GM08714 (cell line): ENCODE data around the gene GLRX.

ENCODE experiments used
- H3K4me3 ChIP-seq: fragments of 200-500 bp; sonication (Bioruptor generic); 2 replicates; pipeline ENCODE4 v1.5.1; 2014; ENCODE audit warnings: mild to moderate bottlenecking, low read length, inconsistent platforms
- ZNF274 ChIP-seq: IDR thresholded peaks from 2 replicates; pipeline ENCODE4 v1.6.1; 2012; ENCODE audit warnings: mild to moderate bottlenecking, low read depth, low read length

The GLRX gene

DNA sequence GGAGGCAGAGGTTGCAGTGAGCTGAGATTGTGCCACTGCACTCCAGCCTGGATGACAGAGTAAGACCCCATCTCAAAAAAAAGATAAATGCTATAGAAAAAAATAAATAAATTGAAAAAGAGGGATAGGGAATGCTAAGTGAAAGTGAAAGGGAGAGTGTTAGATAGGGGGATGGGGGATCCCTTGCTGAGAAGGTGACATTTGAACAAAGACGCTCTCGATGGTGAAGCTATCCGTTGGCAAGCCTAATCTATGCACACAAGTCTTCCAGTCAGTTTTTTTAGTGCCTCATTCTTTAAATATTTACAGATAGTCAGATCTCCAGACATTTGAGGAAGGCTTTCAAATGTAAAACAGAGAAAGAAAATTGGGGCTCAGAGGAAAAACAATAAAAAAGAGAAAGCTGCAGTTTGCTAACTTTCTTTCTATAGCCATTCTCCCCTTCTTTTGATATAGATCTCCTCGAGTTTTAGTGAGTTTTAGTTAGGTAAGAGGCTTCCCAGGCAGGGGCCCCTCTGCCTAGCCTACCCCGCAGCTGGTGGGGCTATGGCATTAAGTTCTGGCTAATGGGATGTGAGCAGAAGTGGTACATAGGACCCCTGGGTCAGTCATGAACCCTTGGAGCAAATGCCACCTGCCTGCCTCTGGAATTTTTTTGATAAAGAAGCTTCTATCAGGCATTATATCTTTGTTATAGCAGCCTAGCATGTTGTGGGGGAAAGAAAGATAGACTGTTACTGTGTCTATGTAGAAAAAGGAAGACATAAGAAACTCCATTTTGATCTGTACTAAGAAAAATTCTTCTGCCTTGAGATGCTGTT is 12.0 kb downstream of the GLRX start:
- H3K4me3 ChIP-seq = no peak overlapping the region
- no peak for TF ChIP-seq ZNF274

DNA sequence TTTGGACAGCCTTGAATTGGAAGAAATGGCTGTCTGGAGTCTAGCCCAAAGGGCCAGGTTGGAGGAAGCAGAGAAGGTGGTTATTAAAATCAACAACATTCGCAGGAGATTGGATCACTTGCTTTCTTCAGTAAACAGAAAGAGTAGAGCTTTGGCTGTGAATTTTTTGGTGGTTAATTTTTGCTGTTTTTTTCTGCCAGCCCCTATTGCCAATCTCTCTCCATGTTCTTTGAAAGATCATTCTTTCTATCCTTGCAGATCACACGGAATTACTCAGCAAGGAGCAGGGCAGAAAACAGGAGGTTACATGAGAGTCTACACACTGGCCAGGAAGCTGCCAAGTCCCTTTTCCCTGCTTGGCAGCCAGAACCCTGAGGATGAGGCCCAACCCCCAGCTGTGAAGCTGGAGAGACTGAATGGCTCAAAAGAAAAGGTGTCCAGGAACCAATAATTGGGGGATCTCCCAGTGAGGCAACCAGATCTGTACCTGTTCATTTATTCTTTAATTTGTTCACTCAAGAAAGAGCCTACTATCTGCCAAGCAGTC is 13.0 kb downstream of the GLRX start:
- H3K4me3 ChIP-seq = peak overlapping the region; percentile 13; the same call in 1 of the 2 replicates
- TF ChIP-seq ZNF274 = no peak

DNA sequence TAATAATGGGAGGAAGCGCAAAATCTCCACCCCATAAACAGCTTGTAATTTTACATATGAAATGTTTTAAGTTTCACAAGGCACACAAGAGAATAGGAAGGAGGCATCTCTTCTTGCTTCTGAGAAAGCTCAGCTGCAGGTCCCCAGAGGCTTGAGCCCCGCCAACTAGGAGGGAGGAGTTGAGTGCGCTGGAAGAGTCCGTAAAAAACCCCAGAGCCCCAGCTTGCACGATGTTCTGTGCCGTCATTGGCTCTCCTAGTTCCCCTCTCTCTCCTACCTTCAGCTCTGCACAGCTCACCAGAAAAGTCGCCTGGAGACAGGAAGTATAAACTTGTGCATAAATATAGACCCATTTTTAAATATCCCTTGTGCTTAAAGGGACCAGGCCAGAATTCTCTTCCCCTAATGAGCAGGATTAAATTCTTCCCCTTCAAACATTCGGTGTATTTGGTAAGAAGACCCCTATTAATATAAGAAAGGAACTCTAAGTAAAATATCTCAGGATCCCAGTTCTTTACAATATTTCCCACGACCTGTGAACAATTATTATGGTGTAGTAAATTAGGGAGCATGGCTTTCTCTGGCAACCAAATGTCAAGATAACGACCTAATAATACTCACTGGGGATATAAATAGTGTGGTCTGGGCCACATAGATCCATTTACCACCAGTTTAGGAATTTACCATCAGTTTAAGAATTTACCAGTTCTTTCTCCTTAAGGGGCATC is 13.7 kb downstream of the GLRX start:
- H3K4me3 ChIP-seq = peak overlapping the region; percentile 13; the same call in 1 of the 2 replicates
- no peak for TF ChIP-seq ZNF274

DNA sequence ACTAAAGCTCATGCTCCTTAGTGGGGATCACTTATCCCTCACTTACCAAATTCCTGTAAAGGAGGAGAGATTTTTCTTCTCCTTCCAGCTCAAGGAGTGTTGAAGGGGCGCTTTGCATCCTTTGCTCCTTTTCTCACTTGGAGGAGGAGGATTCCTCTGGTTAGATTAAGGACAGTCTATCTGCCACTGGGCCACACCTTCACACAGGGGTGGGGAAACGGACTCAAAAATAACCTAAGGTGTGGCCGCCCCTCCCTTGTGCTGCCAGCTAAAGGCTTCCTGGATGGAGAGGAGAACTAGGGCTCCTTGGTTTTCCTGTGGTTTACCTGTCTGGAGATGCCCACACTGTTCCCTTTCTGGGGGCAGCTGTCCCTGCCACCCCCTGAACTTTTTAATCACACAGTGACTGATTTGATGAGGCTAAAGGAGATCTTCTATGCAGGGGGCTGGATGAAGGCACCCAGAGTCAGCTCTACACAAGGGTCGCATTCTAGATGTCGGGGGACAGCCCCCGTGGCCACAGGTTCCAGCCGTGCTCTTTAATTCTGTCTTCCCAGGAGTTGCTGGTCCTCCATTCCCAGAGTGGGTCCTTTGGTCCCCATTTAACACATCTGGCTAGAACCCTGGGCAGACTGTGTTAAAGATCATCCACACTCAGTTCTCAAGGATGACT is 14.4 kb downstream of the GLRX start:
- peak overlapping the region; percentile 11; the same call in 1 of the 2 replicates for H3K4me3 ChIP-seq
- no peak for TF ChIP-seq ZNF274

DNA sequence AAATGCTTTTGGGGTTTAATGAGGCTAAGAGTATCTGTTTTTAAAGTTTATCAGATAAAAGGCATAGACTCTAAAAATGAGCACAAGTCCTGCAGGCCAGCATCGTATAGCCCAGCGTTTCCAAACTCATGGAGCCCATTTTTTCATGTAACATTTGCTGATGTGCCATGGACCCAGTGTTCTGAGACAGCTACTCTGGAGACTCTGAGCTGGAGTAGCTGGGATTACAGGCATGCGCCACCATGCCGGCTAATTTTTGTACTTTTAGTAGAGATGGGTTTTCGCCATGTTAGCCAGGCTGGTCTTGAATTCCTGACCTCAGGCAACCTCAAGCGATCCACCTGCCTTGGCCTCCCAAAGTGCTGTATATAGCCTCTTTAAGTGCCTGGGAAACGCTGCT is 15.8 kb downstream of the GLRX start:
- TF ChIP-seq ZNF274 = no peak
- no peak overlapping the region for H3K4me3 ChIP-seq

DNA sequence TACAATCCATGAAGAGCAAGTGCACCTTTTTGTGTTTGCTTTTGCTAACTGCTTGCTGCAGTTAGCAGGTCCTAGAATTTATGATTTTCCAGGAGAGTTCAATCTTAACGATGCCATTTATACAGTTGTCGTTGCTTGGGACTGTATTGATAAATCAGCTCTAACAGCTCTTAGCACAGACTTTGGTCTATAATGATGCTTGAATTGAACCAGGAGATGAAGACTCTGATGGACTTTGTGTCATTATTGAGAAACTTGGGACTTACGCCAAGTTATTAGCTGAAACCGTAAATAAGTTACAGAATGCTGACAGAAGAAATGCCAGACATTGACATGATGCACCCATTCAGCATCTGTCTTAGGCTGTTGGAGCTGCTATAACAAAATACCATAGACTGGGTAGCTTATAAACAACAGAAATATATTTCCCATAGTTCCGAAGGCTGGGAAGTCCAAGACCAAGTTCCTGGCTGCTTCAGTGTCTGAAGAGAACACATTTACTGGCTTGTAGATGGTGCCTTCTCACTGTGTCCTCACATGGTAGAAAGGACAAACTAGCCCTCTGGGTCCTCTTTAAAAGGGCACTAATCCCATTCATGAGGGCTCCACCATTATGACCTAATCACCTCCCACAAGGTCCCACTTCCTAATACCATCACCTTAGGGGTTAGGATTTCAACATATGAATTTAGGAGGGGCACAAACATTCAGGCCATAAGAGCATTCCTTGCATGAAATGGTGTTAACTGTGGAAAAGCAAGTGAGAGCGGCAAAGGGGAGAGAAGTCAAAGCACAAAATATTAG is 17.6 kb downstream of the GLRX start:
- no peak overlapping the region for H3K4me3 ChIP-seq
- no peak for TF ChIP-seq ZNF274

DNA sequence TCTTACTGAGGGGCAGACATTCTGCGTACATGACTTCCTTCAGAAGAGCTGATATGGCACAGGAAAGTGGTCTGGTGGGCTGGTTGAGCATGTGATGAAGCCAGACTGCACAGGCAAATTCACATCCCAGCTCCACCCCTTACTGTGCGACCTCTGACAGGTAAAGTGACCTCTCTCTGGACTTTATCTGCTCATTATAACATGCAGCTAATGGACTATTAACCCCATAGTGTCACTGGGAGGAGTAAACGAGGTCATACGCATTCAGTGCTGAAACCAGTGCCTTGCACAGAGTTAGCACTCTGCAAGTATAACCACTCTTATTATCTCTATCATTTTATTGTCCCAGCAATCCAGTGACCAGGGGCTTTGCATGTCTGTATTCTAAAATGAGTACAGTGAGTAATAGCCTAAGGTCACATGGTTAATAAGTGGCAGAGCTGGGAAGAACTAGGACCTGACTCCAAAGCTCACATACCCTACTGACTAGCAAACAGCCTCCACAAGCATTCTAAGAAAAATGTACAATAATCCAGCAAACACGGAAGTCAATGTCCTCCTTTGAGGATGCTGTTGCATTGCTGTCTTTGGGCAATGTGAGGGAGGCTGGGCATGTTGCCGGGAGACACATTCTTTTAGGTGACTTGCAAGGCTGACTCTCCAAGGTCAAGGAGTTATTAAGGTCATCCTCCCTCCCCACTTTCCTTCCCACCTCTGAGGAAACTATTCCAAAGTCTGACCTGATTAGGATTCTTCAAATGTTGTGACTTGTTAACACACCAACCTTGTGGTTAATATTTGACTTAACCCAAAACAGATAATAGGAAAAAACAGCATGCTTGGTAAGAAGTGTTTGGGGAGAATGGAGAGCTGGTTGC is 19.0 kb downstream of the GLRX start:
- no peak overlapping the region for H3K4me3 ChIP-seq
- TF ChIP-seq ZNF274 = no peak

DNA sequence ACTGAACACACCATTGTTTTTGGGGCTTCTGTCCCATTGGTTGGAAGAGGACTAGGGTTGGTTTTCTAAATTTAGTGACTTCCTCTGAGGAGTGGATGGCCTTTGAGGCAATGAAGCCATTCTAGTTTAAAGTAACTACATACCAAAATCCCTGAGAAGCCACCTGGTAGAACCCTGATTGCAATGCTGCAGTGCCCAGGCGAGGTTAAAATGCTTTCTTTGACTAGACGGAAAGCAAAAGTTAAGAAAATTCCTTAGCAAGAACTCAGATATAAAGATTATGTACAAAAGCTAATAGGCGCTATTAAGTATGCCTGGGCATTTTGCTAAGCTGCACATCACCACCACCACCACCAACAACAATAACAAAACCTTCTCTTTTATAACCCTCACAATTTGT is 20.6 kb downstream of the GLRX start:
- H3K4me3 ChIP-seq = no peak overlapping the region
- no peak for TF ChIP-seq ZNF274

DNA sequence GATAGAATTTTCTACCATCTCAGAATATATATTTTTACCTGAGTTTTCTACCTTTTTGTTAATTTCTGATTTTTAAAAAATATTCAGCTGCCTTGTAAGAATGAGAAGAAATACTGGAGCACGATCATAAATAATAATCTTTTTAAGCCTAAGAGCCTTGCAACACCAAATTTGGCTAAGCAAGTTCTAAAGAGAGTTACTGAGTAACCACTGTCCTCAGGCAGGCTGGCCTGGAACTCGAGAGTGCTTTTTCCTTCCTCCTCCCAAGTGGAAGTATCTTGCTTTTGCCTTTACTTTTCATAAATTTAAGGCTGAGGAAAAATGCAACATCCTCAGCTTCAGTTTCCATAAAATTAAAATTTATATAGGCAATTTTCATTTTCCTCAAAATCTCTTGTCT is 21.0 kb downstream of the GLRX start:
- no peak for TF ChIP-seq ZNF274
- H3K4me3 ChIP-seq = no peak overlapping the region

DNA sequence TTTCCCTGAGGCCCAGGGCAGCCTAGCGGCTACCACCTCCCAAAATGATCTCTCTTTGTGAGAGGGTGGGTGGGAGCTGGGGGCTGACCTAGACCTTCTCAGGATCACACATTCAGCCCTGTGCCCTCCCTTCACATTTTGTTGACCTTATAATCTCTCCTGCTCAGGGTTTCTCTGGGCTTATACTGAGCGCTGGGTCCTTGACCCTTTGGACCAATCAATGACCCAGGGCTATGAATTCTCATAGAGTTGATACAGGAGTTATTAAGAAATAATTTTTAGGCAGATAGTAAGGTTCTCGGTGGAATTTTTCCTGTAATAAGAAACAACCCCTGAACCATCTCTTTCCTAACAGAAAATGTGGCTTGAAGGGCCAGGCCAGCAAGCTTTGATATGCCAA is 22.0 kb downstream of the GLRX start:
- no peak for TF ChIP-seq ZNF274
- no peak overlapping the region for H3K4me3 ChIP-seq

DNA sequence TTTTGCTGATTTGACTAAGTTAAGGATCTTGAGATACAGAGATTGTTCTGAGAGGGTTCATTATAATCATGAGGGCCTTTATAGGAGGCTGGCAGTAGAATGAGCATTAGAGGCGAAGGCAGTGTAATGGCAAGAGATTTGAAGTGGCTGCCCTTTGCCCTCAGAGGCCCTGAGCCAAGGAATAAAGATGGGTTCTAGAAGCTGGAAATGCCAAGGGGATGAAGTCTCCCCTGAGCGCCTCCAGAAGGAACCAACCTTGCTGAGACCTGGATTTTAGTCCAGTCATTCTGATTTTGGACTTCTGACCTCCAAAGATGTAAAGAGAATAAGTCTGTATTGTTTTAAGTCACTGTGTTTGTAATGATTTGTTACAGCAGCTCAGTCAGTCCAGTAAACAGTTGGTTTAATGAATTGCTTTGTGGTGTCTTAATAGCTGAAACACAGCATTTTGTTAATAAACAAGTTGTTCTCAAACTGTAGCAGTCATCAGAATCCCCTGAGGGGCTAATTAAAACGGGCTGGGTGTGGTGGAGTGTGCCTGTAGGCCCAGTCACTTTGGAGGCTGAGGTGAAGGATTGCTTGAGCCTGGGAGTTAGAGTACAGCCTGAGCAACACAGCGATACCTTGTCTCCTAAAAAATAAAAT is 23.2 kb downstream of the GLRX start:
- no peak for TF ChIP-seq ZNF274
- no peak overlapping the region for H3K4me3 ChIP-seq

DNA sequence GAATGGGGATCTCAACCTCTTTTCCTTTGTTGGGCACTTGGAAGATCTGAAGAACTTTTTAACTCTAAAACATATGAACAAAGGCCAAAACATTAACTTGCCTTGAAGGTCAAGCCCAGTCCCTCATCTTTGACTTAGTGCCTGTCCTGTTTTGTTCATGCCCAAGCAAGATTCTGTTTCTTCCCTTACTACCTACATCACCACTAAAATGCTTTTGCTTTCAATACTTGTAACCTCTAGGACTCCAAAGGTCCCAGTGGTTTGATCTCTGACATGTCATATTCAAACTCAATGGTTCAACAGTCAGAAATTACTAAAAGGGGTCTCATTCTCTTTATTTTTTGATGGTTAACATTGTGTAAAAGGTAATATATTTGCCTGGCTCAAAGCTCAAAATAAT is 24.0 kb downstream of the GLRX start:
- no peak overlapping the region for H3K4me3 ChIP-seq
- no peak for TF ChIP-seq ZNF274
